Measurements from ENCODE around the gene LRFN5. TPM values are rescaled to one million over a fixed set of nuclear protein-coding genes. Genes with fewer than 3 reads are reported as not detected.

LRFN5 gene
- total and polyA plus RNA-seq, 2 experiments from 2014 or later = 1.9 to 6.8 TPM

DNA sequence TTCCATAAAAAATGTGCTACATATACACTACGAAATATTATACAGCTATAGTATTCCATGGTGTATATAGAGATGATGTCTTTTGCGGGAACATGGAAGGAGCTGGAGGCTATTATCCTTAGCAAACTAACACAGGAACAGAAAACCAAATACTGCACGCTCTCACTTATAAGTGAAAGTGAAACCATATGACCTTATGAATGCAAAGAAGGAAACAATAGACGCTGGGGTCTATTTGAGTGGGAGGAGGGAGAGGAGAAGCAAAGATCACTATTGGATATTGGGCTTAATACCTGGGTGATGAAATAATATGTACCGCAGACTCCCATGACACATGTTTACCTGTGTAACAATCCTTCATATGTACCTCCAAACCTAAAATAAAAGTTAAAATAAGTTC, 142.8 kb downstream of the LRFN5 start:
- Histone ChIP-seq H3F3A (replicated peaks; ENCODE audit: low read depth) (no peaks in the 10 kb centered on the region), H4K20me1 (replicated peaks; ENCODE audit: insufficient read depth) (no peaks in the 10 kb centered on the region), H3K27ac (ENCODE audit: low read depth) (no peak overlapping the region), H3K79me2 (replicated peaks; ENCODE audit: insufficient read depth) (no peaks in the 10 kb centered on the region), H3K4me3 (no peak overlapping the region), H3K4me1 (ENCODE audit: insufficient read depth) (no peaks in the 10 kb centered on the region), H3K9me2 (ENCODE audit: insufficient read depth) (no peaks in the 10 kb centered on the region), H2AFZ (no peak overlapping the region), H3K27me3 (ENCODE audit: insufficient read depth) (no peaks in the 10 kb centered on the region), H3K36me3 (ENCODE audit: insufficient read depth) (no peaks in the 10 kb centered on the region), H3K4me2 (no peak overlapping the region)
- no peaks in the 10 kb centered on the region for H3K27me3 Mint-ChIP-seq (ENCODE audit: insufficient read depth, low read depth, poor library complexity)
- TF ChIP-seq, protein P1, sequence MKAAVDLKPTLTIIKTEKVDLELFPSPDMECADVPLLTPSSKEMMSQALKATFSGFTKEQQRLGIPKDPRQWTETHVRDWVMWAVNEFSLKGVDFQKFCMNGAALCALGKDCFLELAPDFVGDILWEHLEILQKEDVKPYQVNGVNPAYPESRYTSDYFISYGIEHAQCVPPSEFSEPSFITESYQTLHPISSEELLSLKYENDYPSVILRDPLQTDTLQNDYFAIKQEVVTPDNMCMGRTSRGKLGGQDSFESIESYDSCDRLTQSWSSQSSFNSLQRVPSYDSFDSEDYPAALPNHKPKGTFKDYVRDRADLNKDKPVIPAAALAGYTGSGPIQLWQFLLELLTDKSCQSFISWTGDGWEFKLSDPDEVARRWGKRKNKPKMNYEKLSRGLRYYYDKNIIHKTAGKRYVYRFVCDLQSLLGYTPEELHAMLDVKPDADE (IDR thresholded peaks at IDR 0.05) = no peak
- TF ChIP-seq JUNB (IDR thresholded peaks at IDR 0.05; ENCODE audit: unreplicated experiment) = no peak
- TF ChIP-seq STAT1 (IDR thresholded peaks at IDR 0.05; ENCODE audit: unreplicated experiment) = no peak
- TF ChIP-seq, protein P2, sequence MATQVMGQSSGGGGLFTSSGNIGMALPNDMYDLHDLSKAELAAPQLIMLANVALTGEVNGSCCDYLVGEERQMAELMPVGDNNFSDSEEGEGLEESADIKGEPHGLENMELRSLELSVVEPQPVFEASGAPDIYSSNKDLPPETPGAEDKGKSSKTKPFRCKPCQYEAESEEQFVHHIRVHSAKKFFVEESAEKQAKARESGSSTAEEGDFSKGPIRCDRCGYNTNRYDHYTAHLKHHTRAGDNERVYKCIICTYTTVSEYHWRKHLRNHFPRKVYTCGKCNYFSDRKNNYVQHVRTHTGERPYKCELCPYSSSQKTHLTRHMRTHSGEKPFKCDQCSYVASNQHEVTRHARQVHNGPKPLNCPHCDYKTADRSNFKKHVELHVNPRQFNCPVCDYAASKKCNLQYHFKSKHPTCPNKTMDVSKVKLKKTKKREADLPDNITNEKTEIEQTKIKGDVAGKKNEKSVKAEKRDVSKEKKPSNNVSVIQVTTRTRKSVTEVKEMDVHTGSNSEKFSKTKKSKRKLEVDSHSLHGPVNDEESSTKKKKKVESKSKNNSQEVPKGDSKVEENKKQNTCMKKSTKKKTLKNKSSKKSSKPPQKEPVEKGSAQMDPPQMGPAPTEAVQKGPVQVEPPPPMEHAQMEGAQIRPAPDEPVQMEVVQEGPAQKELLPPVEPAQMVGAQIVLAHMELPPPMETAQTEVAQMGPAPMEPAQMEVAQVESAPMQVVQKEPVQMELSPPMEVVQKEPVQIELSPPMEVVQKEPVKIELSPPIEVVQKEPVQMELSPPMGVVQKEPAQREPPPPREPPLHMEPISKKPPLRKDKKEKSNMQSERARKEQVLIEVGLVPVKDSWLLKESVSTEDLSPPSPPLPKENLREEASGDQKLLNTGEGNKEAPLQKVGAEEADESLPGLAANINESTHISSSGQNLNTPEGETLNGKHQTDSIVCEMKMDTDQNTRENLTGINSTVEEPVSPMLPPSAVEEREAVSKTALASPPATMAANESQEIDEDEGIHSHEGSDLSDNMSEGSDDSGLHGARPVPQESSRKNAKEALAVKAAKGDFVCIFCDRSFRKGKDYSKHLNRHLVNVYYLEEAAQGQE (IDR thresholded peaks at IDR 0.05; ENCODE audit: unreplicated experiment) = no peak
- no peak for TF ChIP-seq ZNF114 (CRISPR knock-in tag; IDR thresholded peaks at IDR 0.05)
- TF ChIP-seq, protein P3, sequence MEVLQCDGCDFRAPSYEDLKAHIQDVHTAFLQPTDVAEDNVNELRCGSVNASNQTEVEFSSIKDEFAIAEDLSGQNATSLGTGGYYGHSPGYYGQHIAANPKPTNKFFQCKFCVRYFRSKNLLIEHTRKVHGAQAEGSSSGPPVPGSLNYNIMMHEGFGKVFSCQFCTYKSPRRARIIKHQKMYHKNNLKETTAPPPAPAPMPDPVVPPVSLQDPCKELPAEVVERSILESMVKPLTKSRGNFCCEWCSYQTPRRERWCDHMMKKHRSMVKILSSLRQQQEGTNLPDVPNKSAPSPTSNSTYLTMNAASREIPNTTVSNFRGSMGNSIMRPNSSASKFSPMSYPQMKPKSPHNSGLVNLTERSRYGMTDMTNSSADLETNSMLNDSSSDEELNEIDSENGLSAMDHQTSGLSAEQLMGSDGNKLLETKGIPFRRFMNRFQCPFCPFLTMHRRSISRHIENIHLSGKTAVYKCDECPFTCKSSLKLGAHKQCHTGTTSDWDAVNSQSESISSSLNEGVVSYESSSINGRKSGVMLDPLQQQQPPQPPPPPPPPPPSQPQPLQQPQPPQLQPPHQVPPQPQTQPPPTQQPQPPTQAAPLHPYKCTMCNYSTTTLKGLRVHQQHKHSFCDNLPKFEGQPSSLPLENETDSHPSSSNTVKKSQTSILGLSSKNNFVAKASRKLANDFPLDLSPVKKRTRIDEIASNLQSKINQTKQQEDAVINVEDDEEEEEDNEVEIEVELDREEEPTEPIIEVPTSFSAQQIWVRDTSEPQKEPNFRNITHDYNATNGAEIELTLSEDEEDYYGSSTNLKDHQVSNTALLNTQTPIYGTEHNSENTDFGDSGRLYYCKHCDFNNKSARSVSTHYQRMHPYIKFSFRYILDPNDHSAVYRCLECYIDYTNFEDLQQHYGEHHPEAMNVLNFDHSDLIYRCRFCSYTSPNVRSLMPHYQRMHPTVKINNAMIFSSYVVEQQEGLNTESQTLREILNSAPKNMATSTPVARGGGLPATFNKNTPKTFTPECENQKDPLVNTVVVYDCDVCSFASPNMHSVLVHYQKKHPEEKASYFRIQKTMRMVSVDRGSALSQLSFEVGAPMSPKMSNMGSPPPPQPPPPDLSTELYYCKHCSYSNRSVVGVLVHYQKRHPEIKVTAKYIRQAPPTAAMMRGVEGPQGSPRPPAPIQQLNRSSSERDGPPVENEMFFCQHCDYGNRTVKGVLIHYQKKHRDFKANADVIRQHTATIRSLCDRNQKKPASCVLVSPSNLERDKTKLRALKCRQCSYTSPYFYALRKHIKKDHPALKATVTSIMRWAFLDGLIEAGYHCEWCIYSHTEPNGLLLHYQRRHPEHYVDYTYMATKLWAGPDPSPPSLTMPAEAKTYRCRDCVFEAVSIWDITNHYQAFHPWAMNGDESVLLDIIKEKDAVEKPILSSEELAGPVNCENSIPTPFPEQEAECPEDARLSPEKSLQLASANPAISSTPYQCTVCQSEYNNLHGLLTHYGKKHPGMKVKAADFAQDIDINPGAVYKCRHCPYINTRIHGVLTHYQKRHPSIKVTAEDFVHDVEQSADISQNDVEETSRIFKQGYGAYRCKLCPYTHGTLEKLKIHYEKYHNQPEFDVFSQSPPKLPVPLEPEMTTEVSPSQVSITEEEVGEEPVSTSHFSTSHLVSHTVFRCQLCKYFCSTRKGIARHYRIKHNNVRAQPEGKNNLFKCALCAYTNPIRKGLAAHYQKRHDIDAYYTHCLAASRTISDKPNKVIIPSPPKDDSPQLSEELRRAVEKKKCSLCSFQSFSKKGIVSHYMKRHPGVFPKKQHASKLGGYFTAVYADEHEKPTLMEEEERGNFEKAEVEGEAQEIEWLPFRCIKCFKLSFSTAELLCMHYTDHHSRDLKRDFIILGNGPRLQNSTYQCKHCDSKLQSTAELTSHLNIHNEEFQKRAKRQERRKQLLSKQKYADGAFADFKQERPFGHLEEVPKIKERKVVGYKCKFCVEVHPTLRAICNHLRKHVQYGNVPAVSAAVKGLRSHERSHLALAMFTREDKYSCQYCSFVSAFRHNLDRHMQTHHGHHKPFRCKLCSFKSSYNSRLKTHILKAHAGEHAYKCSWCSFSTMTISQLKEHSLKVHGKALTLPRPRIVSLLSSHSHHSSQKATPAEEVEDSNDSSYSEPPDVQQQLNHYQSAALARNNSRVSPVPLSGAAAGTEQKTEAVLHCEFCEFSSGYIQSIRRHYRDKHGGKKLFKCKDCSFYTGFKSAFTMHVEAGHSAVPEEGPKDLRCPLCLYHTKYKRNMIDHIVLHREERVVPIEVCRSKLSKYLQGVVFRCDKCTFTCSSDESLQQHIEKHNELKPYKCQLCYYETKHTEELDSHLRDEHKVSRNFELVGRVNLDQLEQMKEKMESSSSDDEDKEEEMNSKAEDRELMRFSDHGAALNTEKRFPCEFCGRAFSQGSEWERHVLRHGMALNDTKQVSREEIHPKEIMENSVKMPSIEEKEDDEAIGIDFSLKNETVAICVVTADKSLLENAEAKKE (CRISPR knock-in tag; IDR thresholded peaks at IDR 0.05) = no peak
- no peak for TF ChIP-seq POLR2AphosphoS5 (IDR thresholded peaks at IDR 0.05; ENCODE audit: low read depth)
- TF ChIP-seq, protein P4, sequence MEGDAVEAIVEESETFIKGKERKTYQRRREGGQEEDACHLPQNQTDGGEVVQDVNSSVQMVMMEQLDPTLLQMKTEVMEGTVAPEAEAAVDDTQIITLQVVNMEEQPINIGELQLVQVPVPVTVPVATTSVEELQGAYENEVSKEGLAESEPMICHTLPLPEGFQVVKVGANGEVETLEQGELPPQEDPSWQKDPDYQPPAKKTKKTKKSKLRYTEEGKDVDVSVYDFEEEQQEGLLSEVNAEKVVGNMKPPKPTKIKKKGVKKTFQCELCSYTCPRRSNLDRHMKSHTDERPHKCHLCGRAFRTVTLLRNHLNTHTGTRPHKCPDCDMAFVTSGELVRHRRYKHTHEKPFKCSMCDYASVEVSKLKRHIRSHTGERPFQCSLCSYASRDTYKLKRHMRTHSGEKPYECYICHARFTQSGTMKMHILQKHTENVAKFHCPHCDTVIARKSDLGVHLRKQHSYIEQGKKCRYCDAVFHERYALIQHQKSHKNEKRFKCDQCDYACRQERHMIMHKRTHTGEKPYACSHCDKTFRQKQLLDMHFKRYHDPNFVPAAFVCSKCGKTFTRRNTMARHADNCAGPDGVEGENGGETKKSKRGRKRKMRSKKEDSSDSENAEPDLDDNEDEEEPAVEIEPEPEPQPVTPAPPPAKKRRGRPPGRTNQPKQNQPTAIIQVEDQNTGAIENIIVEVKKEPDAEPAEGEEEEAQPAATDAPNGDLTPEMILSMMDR (conservative IDR thresholded peaks at IDR 0.05; ENCODE audit: low read depth in 2 of 2) = no peak
- H3K9me3 Mint-ChIP-seq = peaks cover 2% of the 10 kb centered on the region; the same call in 1 of the 3 replicates
- H3K27ac Mint-ChIP-seq = no peak overlapping the region
- no peak for ATAC-seq
- no peak for DNase-seq (ENCODE audit: low spot score)
- H3K4me3 Mint-ChIP-seq = no peak overlapping the region
- H3K36me3 Mint-ChIP-seq (ENCODE audit: low read depth) = no peaks in the 10 kb centered on the region
- no peaks in the 10 kb centered on the region for H3K4me1 Mint-ChIP-seq

All from GM23338 (cell line).